K562 (cell line): Measurements from ENCODE around the gene KATNB1. TPM values are rescaled to one million over a fixed set of nuclear protein-coding genes. Genes with fewer than 3 reads are reported as not detected.

Experiments used
- ARHGAP35 ChIP-seq: fragments of 450-650 bp; IDR thresholded peaks from 2 replicates; pipeline ENCODE4 v1.6.1; 2018; ENCODE audit not compliant: partially characterized antibody
- ATF1 ChIP-seq, 2 experiments: fragments of 450-650 bp in 1 of 2; IDR thresholded peaks; 2 replicates each; pipeline ENCODE4 v1.6.1; 2016; ENCODE audit warnings: missing compliant biosample characterization in 1 of 2, missing genetic modification characterization in 1 of 2
- KAT7 ChIP-seq: sonication (generic); formaldehyde crosslinking; IDR thresholded peaks from 2 replicates; pipeline ENCODE4 v1.8.0; 2022; ENCODE audit warnings: missing genetic modification reagents, mild to moderate bottlenecking, borderline replicate concordance
- TEAD4 ChIP-seq, 2 experiments: sonication (generic) in 1 of 2; formaldehyde crosslinking in 1 of 2; IDR thresholded peaks; 2 replicates each; pipeline versions ENCODE4 v1.6.1 to v1.8.0; 2012 to 2022; ENCODE audit warnings: borderline replicate concordance in 1 of 2, inconsistent platforms in 1 of 2, low read length in 1 of 2, mild to moderate bottlenecking in 1 of 2, missing genetic modification reagents in 1 of 2
- XRCC5 ChIP-seq: fragments of 200-400 bp; formaldehyde crosslinking; IDR thresholded peaks from 2 replicates; pipeline ENCODE4 v1.6.1; 2017; ENCODE audit warnings: low read depth, mild to moderate bottlenecking, low read length
- ZBTB1 ChIP-seq: sonication (generic); formaldehyde crosslinking; IDR thresholded peaks from 2 replicates; pipeline ENCODE4 v1.8.1; 2023; ENCODE audit warnings: missing genetic modification reagents, low read depth, mild to moderate bottlenecking, borderline replicate concordance
- ZNF561 ChIP-seq: fragments of 450-650 bp; formaldehyde crosslinking; conservative IDR thresholded peaks from 2 replicates; pipeline ENCODE4 v1.4.0; 2020; ENCODE audit warnings: mild to moderate bottlenecking, moderate library complexity
- ZSCAN29 ChIP-seq: fragments of 450-650 bp; IDR thresholded peaks from 2 replicates; pipeline ENCODE4 v1.6.1; 2017
- polyA plus RNA-seq, 8 experiments: library from polyadenylated mRNA; depleted of rRNA in 4 of 8; stranded (reverse) in 5 of 8; unstranded in 3 of 8; fragments of >200 nt; fragmentation: Nextera tagmentation in 2 of 8; fragmentation: Illumina TruSeq in 1 of 8; extraction: Ambion mirVana in 2 of 8; extraction: Trizol in 1 of 8; gene quantifications; 2 replicates each; pipeline versions ENCODE4 v1.2.1 to v1.2.3, GENCODE V29; 2011 to 2014; ENCODE audit warnings: inconsistent platforms in 1 of 8, missing spikeins in 1 of 8
- total RNA-seq, 7 experiments: library from RNA; depleted of rRNA in 6 of 7; stranded (reverse); fragments of >200 nt in 6 of 7; fragmentation: Illumina TruSeq in 2 of 7; extraction: Trizol in 2 of 7; gene quantifications; 2 replicates each; pipeline versions ENCODE4 v1.2.1 to v1.2.3, GENCODE V29; 2011 to 2021; ENCODE audit warnings: low replicate concordance in 1 of 7
- TF ChIP-seq, protein P1 (sequence below): fragments of 450-650 bp; IDR thresholded peaks from 2 replicates; pipeline ENCODE4 v1.6.1; 2016; ENCODE audit warnings: mild to moderate bottlenecking, moderate library complexity
- TF ChIP-seq, protein P2 (sequence below): sonication (generic); formaldehyde crosslinking; IDR thresholded peaks from 2 replicates; pipeline ENCODE4 v1.8.1; 2023; ENCODE audit warnings: mild to moderate bottlenecking, missing genetic modification reagents

KATNB1 gene
- total and polyA plus RNA-seq, 9 of the 15 experiments (the other 6 are each of a cell fraction or from before 2014, with no cell fraction given), result 1.2 to 52.6 (median 21.9) TPM

DNA sequence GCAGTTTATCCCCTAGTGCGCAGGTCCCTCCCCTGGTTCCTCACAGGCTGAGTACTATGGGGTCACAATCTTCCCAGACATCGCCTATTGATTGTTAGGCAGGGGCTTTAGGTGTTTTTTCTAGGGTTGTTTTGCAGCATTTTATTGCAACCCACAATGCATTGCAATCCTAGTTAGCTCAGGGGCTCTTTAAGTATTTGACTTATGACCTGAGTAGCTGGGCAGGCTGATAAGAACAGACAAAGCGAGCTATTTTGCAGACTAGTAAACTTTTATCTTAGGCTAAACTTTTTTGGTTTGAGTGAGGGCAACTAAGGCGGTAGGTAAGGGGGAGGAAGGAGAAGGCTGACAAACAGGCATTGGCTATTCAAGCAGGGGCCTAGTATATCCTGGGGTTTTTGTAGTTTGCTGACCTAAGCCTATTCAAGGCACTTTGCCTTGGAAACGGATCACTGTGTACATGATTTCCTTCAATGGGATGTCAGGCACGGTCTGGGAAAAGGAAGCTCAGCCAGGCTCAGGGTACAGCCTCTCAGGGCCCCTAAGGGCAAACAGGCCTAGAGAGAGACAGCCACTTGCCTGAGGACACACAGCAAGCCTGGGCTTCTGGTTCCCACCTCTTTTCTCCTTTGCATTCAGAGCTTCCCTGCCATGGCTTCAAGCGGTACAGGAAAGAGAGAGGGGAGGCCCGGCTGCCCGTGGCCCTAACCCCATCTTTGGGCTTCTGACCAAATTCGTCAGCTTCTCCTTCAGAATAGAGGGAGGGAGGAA lies 34.6 kb upstream of the KATNB1 start (continued):
- TF ChIP-seq, protein P1, sequence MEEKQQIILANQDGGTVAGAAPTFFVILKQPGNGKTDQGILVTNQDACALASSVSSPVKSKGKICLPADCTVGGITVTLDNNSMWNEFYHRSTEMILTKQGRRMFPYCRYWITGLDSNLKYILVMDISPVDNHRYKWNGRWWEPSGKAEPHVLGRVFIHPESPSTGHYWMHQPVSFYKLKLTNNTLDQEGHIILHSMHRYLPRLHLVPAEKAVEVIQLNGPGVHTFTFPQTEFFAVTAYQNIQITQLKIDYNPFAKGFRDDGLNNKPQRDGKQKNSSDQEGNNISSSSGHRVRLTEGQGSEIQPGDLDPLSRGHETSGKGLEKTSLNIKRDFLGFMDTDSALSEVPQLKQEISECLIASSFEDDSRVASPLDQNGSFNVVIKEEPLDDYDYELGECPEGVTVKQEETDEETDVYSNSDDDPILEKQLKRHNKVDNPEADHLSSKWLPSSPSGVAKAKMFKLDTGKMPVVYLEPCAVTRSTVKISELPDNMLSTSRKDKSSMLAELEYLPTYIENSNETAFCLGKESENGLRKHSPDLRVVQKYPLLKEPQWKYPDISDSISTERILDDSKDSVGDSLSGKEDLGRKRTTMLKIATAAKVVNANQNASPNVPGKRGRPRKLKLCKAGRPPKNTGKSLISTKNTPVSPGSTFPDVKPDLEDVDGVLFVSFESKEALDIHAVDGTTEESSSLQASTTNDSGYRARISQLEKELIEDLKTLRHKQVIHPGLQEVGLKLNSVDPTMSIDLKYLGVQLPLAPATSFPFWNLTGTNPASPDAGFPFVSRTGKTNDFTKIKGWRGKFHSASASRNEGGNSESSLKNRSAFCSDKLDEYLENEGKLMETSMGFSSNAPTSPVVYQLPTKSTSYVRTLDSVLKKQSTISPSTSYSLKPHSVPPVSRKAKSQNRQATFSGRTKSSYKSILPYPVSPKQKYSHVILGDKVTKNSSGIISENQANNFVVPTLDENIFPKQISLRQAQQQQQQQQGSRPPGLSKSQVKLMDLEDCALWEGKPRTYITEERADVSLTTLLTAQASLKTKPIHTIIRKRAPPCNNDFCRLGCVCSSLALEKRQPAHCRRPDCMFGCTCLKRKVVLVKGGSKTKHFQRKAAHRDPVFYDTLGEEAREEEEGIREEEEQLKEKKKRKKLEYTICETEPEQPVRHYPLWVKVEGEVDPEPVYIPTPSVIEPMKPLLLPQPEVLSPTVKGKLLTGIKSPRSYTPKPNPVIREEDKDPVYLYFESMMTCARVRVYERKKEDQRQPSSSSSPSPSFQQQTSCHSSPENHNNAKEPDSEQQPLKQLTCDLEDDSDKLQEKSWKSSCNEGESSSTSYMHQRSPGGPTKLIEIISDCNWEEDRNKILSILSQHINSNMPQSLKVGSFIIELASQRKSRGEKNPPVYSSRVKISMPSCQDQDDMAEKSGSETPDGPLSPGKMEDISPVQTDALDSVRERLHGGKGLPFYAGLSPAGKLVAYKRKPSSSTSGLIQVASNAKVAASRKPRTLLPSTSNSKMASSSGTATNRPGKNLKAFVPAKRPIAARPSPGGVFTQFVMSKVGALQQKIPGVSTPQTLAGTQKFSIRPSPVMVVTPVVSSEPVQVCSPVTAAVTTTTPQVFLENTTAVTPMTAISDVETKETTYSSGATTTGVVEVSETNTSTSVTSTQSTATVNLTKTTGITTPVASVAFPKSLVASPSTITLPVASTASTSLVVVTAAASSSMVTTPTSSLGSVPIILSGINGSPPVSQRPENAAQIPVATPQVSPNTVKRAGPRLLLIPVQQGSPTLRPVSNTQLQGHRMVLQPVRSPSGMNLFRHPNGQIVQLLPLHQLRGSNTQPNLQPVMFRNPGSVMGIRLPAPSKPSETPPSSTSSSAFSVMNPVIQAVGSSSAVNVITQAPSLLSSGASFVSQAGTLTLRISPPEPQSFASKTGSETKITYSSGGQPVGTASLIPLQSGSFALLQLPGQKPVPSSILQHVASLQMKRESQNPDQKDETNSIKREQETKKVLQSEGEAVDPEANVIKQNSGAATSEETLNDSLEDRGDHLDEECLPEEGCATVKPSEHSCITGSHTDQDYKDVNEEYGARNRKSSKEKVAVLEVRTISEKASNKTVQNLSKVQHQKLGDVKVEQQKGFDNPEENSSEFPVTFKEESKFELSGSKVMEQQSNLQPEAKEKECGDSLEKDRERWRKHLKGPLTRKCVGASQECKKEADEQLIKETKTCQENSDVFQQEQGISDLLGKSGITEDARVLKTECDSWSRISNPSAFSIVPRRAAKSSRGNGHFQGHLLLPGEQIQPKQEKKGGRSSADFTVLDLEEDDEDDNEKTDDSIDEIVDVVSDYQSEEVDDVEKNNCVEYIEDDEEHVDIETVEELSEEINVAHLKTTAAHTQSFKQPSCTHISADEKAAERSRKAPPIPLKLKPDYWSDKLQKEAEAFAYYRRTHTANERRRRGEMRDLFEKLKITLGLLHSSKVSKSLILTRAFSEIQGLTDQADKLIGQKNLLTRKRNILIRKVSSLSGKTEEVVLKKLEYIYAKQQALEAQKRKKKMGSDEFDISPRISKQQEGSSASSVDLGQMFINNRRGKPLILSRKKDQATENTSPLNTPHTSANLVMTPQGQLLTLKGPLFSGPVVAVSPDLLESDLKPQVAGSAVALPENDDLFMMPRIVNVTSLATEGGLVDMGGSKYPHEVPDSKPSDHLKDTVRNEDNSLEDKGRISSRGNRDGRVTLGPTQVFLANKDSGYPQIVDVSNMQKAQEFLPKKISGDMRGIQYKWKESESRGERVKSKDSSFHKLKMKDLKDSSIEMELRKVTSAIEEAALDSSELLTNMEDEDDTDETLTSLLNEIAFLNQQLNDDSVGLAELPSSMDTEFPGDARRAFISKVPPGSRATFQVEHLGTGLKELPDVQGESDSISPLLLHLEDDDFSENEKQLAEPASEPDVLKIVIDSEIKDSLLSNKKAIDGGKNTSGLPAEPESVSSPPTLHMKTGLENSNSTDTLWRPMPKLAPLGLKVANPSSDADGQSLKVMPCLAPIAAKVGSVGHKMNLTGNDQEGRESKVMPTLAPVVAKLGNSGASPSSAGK, result no peak
- TF ChIP-seq ARHGAP35 (no peak), TEAD4 (IDR thresholded peaks at IDR 0.05; ENCODE audit: low read length) (peak; percentile 62), TEAD4 (CRISPR knock-in tag; IDR thresholded peaks at IDR 0.05; ENCODE audit: borderline replicate concordance) (no peak), ZBTB1 (no peak), ZNF561 (CRISPR knock-in tag) (no peak), ZSCAN29 (no peak), XRCC5 (no peak), KAT7 (CRISPR knock-in tag) (0 out of 2 replicates have a peak, but pooled peaks have one; percentile 35), ATF1 (CRISPR knock-in tag; IDR thresholded peaks at IDR 0.05) (no peak), ATF1 (tag; IDR thresholded peaks at IDR 0.05) (peak; percentile 30)
- TF ChIP-seq, protein P2, sequence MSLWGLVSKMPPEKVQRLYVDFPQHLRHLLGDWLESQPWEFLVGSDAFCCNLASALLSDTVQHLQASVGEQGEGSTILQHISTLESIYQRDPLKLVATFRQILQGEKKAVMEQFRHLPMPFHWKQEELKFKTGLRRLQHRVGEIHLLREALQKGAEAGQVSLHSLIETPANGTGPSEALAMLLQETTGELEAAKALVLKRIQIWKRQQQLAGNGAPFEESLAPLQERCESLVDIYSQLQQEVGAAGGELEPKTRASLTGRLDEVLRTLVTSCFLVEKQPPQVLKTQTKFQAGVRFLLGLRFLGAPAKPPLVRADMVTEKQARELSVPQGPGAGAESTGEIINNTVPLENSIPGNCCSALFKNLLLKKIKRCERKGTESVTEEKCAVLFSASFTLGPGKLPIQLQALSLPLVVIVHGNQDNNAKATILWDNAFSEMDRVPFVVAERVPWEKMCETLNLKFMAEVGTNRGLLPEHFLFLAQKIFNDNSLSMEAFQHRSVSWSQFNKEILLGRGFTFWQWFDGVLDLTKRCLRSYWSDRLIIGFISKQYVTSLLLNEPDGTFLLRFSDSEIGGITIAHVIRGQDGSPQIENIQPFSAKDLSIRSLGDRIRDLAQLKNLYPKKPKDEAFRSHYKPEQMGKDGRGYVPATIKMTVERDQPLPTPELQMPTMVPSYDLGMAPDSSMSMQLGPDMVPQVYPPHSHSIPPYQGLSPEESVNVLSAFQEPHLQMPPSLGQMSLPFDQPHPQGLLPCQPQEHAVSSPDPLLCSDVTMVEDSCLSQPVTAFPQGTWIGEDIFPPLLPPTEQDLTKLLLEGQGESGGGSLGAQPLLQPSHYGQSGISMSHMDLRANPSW (CRISPR knock-in tag), result no peak
